Measurements from ENCODE around the gene CDKL4.
"Not testable (repeated sequence)": the region's sequence is repeated elsewhere in the genome, so short reads cannot be mapped to it uniquely, and the experiment has no call there.

Gene CDKL4

DNA sequence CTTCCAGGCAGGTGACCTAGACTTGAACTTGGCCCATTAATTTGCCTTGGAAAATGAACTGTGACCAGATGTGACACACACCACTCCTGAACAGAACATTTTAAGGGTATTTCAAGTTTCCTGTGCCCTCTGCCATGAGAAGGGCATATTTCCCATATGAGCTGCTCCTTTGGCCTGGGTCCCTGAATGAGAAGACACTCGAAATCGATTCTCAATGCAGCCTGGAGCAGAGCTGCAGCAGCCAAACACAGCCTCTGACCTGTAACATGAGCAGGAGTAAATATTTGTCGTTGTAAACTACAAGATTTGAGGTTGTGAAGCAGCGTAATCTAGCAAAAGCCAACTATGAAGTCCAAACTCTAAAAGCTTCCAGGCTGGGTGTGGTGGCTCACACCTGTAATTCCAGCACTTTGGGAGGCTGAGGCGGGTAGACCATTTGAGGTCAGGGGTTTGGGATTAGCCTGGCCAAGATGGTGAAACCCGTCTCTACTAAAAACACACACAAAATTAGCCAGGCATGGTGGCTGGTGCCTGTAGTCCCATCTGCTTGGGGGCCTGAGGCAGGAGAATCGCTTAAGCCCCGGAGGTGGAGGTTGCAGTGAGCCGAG, 92.8 kb downstream of the CDKL4 start:
- no peak overlapping the region for H3K4me3 ChIP-seq (ENCODE audit: low read length)
- no peak for TF ChIP-seq ZNF274 (IDR thresholded peaks at IDR 0.05; ENCODE audit: low read depth, low read length)

DNA sequence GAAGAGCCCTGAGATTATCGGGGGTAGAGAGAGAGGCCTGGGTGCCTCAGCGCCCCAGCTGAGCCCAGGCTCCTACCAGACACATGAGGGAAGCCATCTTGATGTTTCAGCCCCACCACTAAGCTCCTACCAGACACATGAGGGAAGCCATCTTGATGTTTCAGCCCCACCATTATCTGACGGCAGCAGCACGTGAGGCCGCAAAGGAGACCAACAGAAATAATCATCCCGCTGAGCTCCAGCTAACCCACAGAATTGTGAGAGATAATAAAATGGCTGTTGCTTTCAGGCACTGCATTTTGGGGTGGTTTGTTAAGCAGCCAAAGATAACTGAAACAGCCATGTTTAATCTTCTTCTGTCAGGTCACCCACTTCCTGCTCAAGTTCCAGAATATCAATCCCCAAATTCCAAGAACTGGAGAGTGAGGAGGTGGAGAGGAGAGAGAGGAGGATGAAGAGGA, 93.6 kb downstream of the CDKL4 start:
- no peak overlapping the region for H3K4me3 ChIP-seq (ENCODE audit: low read length)
- TF ChIP-seq ZNF274 (IDR thresholded peaks at IDR 0.05; ENCODE audit: low read depth, low read length): no peak

DNA sequence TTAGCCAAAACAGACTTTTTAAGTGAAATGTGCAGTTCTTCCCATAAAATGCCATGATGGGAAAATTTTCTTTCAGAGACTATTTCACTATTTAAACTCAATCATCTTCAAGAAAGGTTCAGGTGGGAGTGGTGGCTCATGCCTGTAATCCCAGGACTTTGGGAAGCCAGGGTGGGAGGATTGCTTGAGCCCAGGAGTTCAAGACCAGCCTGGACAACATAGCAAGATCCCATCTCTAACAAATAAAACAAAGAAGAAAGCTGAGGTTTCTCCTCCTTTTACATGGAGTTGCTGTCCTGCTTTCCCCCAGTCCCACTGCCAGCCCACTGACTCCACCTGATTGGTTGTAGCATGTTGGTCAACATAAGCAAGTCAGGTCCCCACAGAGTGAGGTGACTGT, 97.1 kb downstream of the CDKL4 start:
- no peak for TF ChIP-seq ZNF274 (IDR thresholded peaks at IDR 0.05; ENCODE audit: low read depth, low read length)
- H3K4me3 ChIP-seq (ENCODE audit: low read length): no peak overlapping the region

DNA sequence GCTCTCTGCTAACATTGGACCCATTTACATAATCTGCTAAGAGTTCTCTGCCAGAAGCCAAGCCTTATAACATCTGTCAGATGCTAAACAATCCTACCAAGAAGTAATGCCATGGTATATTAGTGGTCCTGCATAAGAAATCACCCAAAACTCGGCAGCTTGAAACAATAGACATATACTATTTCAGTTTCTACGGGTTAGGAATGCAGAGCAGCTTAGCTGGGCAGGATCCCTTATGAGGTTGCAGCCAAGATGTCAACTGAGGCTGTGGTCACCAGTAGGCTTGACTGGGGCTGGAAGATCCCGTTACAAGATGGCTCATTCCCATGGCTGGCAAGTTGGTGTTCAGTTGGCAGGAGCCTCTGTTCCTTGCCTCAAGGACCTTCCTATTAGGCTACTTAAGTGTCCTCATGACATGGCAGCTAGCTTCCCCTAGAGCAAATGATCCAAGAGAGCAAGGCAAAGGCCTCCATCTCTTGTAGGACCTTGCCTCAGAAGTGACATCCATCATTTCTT, 97.8 kb downstream of the CDKL4 start:
- H3K4me3 ChIP-seq (ENCODE audit: low read length): no peak overlapping the region
- TF ChIP-seq ZNF274 (IDR thresholded peaks at IDR 0.05; ENCODE audit: low read depth, low read length): no peak

DNA sequence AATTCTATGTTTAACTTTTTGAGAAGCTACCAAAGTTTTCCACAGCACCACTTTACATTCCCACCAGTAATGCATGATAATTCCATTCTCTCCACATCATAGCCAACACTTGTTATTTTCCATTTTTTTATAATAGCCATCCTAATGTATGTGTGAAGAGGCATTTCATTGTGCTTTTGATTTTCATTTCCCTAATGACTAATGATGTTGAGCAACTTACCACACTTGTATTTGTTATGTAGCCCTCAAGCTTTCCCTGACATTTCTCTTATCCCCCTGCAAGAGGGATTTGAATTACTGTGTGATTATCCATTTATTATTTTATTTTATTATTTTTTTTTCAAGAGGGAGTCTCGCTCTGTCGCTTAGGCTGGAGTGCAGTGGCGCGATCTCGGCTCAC, 99.4 kb downstream of the CDKL4 start:
- no peak overlapping the region for H3K4me3 ChIP-seq (ENCODE audit: low read length)
- no peak for TF ChIP-seq ZNF274 (IDR thresholded peaks at IDR 0.05; ENCODE audit: low read depth, low read length)

DNA sequence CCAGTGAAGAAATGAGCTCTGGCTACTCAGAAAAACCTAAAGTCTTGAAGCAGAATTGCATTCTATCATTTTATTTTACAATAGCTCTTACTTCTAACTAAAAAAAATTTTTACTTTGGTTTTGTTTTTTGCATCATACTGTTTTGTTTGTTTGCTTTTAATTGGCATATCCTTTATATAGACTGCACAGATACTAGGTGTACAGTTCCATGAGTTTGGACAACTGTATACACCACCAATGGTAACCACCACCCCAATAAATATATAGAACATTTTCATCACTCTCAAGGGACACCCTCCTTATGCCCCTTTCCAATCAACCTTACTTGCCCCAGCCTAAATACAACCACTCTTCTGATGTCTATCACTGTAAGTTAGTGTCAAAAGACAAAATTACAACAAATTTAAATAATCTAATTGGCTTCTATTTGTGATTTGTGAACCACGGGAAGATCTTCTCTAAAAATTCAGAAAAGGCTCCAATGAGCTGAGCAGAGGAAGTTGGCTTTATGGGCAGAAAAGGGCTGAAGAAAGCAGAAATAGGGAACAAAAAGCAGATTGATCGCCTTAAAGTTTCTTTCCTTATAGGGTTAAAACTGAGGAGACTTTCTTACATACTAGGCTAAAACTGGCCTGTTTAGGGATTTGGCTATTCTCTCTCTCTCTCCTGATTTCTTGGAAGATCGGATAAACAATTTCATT, 100.7 kb downstream of the CDKL4 start:
- H3K4me3 ChIP-seq (ENCODE audit: low read length): no peak overlapping the region
- TF ChIP-seq ZNF274 (IDR thresholded peaks at IDR 0.05; ENCODE audit: low read depth, low read length): no peak

DNA sequence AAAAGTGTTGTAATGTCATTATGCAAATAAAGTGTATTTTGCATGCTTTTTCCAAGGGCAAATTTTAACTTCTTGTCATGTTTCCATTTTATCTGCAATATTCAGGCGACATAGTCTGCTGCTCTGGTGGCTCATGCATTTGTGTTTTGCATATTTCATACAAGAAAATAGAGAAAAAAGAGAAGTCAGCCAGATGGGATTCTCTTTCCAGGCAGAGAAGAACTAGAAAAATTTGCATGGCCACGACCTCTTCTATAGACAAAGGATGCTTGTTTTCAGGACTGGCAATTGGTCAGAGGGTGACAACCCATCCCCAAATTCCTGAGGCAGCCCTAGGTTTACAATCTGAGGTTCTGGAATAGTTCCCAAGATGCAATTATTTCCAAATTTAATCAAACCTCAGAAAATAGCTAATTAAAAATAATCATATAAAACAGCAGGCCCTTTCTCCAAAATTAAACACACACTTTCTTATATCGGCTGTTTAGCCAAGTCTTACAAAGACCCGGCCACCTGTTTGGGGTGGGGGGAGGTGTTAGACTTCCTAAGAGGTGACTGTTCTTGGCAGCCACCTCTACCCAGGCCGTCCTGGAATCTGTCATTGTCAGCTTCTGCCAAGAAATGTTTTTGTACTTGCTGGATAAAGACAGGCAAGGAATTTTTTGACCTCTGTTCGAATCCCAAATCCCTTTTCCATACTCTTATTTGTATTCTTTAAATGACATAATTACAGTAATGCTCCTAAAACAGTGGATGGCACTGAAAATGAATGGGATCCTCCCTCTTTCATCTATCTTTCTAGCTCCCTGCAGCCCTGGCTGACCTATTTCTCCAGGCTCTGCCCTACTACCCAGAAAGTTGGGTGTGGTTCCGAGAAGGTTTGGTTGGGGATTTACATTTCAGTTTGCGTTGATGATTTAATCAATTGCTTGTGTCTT, 102.2 kb downstream of the CDKL4 start:
- TF ChIP-seq ZNF274 (IDR thresholded peaks at IDR 0.05; ENCODE audit: low read depth, low read length): no peak
- no peak overlapping the region for H3K4me3 ChIP-seq (ENCODE audit: low read length)

DNA sequence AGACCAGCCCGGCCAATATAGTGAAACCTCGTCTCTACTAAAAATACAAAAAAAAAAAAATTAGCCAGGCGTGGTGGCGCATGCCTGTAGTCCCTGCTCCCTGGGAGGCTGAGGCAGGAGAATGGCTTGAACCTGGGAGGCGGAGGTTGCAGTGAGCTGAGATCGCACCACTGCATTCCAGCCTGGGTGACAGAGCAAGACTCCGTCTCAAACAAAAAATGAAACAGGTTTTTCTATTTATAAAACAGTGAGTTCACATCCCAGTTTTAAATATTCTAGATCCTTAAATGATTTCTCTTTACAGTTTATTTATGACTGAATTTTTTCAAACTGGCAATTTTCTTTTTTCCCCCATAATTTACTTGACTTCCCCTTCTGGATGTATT, 102.8 kb downstream of the CDKL4 start:
- H3K4me3 ChIP-seq (ENCODE audit: low read length): not testable (repeated sequence)

DNA sequence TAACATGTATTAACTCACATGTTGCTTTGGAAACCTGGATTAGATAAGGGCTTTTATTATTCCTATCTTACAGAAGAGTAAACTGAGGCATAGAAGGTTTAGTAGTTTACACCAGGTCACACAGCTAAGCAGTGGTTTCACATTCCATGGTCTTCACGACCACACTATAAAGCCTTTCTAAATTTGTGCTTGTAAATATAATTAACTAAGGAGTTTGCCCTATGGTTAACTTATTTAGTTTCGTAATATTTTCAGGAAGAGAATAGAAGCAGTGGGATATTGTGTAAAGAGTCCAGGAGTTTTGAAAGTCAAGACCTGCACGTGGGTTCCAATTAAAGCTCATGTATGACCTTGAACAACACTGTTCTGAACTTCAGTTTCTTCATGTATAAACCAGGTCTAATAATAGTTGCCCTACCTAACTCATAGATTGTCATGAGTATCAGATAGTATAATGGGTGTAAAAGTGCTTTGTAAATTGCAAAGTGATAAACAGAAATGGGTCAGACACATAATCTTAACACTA, 103.4 kb downstream of the CDKL4 start:
- no peak overlapping the region for H3K4me3 ChIP-seq (ENCODE audit: low read length)
- TF ChIP-seq ZNF274 (IDR thresholded peaks at IDR 0.05; ENCODE audit: low read depth, low read length): no peak

DNA sequence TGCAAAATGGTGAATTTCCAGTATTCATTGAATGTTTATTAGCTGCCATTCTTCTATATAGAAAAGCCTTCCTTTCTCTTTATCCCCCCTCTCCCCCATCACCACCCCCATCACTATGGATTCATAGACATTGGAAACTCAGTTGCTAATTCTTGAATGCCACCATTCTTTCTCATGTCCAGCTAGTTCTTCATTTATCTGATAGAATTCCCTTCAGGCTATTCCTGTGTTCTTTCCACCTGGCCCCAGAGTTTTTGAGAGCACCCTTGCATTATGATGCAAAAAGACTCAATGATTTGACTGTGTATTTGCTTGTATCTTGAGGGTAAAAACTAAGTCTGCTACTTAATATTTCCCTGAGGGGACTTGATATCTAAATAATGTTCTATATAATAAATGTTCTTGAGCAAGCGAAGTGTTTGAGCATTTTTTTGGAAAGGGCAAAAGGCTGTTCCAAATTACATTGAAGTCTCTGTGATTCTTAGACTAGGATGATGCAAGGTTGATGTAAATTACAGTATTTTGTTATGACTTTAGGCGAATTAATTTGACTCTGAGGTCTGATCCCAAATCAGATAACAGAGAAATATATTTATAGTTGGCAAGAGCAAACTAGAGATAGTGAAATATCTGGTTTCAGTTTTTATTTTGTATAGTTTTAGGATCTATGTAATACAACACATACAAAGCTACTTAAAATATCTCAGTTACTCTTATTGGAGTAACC, 104.1 kb downstream of the CDKL4 start:
- TF ChIP-seq ZNF274 (IDR thresholded peaks at IDR 0.05; ENCODE audit: low read depth, low read length): no peak
- H3K4me3 ChIP-seq (ENCODE audit: low read length): no peak overlapping the region

DNA sequence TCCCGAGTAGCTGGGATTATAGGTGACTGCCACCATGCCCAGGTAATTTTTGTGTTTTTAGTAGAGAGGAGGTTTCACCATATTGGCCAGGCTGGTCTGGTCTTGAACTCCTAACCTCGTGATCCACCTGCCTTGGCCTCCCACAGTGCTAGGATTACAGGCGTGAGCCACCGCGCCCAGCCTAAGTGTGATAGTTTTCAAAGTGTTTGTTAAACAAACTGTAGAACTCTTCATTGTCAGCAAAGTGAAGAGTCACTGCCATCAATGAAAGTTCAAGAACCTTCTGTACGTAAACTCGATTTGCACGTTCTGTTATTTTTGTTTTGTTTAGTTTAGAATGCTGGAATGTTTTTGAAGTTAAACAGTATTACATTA, 104.9 kb downstream of the CDKL4 start:
- H3K4me3 ChIP-seq (ENCODE audit: low read length): no peak overlapping the region
- no peak for TF ChIP-seq ZNF274 (IDR thresholded peaks at IDR 0.05; ENCODE audit: low read depth, low read length)

DNA sequence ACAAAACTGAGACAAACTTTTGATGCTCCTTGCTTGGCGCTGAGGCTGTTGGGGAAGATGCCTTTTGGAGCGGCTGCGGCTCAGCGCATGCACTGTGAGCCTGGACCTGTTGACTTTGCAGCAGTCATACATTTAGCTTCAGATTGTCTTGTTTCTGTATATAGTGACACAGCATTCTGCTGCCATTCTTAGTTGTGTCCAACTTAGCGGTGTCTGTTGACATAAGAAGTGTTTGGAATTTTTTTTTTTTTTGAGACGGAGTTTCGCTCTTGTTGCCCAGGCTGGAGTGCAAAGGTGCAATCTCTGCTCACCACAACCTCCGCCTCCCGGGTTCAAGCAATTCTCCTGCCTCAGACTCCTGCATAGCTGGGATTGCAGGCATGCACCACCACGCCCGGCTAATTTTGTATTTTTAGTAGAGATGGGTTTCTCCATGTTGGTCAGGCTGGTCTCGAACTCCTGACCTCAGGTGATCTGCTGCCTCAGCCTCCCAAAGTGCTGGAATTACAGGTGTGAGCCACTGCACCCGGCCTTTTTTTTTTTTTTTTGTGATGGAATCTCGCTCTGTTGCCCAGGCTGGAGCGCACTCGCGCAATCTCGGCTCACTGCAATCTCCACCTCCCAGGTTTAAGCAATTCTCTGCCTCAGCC, 105.5 kb downstream of the CDKL4 start:
- H3K4me3 ChIP-seq (ENCODE audit: low read length): not testable (repeated sequence)

DNA sequence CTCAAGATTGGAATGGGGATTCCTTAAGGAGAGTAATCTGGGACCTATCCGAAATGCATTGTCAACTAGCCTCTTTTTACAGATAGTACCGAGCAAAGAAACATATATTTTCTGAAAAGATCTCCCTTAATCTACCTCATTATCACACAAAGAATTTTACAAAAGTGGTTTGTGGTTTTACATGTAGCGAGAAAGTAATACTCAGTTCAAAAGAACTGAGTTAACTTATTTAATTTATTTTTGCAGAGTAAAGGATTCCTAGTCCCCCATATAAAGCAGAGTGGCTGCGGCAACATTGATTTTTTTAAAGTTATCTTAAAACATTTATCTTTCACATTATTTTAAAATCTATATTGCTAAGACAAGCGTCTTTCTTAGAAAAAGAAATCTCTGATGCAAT, 107.0 kb downstream of the CDKL4 start:
- TF ChIP-seq ZNF274 (IDR thresholded peaks at IDR 0.05; ENCODE audit: low read depth, low read length): no peak
- no peak overlapping the region for H3K4me3 ChIP-seq (ENCODE audit: low read length)
